ENCODE data around the gene TSPAN9. TPM values are rescaled to one million over a fixed set of nuclear protein-coding genes. Genes with fewer than 3 reads are reported as not detected.

Gene TSPAN9
- total and polyA plus RNA-seq, 2 donors, result 33.3 to 50.4 TPM

- DNase-seq (ENCODE audit: extremely low spot score), result no peak
- Histone ChIP-seq H3K4me1 (ENCODE audit: insufficient read depth) (no peaks in the 10 kb centered on the region), H3K27ac (ENCODE audit: low read depth) (no peak overlapping the region), H3K36me3 (ENCODE audit: insufficient read depth) (no peaks in the 10 kb centered on the region), H3K4me3 (ENCODE audit: low read depth, low read length) (no peak overlapping the region)
- WGBS, result 94% methylated on average over 13 of the region's 13 CpGs
Measured at GRCh38 chr12:3134526-3135135, 57.5 kb downstream of the TSPAN9 start.

GRCh38 chr12:3135522-3136461, 58.6 kb downstream of the TSPAN9 start:
- Histone ChIP-seq H3K4me3 (ENCODE audit: low read depth, low read length) (no peak overlapping the region), H3K36me3 (ENCODE audit: insufficient read depth) (no peaks in the 10 kb centered on the region), H3K4me1 (ENCODE audit: insufficient read depth) (no peaks in the 10 kb centered on the region), H3K27ac (ENCODE audit: low read depth) (no peak overlapping the region)
- no peak for DNase-seq (ENCODE audit: extremely low spot score)
- 77% methylated on average over 19 of the region's 19 CpGs for WGBS

GRCh38 chr12:3136641-3137267, 59.6 kb downstream of the TSPAN9 start:
- no peaks in the 10 kb centered on the region for H3K4me1 ChIP-seq (ENCODE audit: insufficient read depth)
- H3K36me3 ChIP-seq (ENCODE audit: insufficient read depth), result no peaks in the 10 kb centered on the region

GRCh38 chr12:3137268-3137781, 60.1 kb downstream of the TSPAN9 start:
- no peak overlapping the region for H3K4me3 ChIP-seq (ENCODE audit: low read depth, low read length)
- WGBS, result 49% methylated on average over 8 of the region's 8 CpGs
- H3K36me3 ChIP-seq (ENCODE audit: insufficient read depth), result no peaks in the 10 kb centered on the region
- H3K4me1 ChIP-seq (ENCODE audit: insufficient read depth), result no peaks in the 10 kb centered on the region
- DNase-seq (ENCODE audit: extremely low spot score), result no peak
- no peak overlapping the region for H3K27ac ChIP-seq (ENCODE audit: low read depth)

More at GRCh38 chr12:3136641-3137267, 59.6 kb downstream of the TSPAN9 start:
- H3K27ac ChIP-seq (ENCODE audit: low read depth), result no peak overlapping the region
- no peak overlapping the region for H3K4me3 ChIP-seq (ENCODE audit: low read depth, low read length)
- WGBS, result 93% methylated on average over 12 of the region's 12 CpGs
- DNase-seq (ENCODE audit: extremely low spot score), result no peak

- DNase-seq (ENCODE audit: extremely low spot score), result no peak
- Histone ChIP-seq H3K4me1 (ENCODE audit: insufficient read depth) (no peaks in the 10 kb centered on the region), H3K4me3 (ENCODE audit: low read depth, low read length) (no peak overlapping the region), H3K36me3 (ENCODE audit: insufficient read depth) (no peaks in the 10 kb centered on the region), H3K27ac (ENCODE audit: low read depth) (no peak overlapping the region)
- WGBS, result 80% methylated on average over 17 of the region's 17 CpGs
Measured at GRCh38 chr12:3137814-3138445, 60.8 kb downstream of the TSPAN9 start.

- H3K4me1 ChIP-seq (ENCODE audit: insufficient read depth), result no peaks in the 10 kb centered on the region
- no peak for DNase-seq (ENCODE audit: extremely low spot score)
- H3K36me3 ChIP-seq (ENCODE audit: insufficient read depth), result no peaks in the 10 kb centered on the region
- no peak overlapping the region for H3K27ac ChIP-seq (ENCODE audit: low read depth)
- H3K4me3 ChIP-seq (ENCODE audit: low read depth, low read length), result no peak overlapping the region
- 80% methylated on average over 11 of the region's 11 CpGs for WGBS
Measured at GRCh38 chr12:3138941-3139511, 61.8 kb downstream of the TSPAN9 start.

- Histone ChIP-seq H3K27ac (ENCODE audit: low read depth) (no peak overlapping the region), H3K4me1 (ENCODE audit: insufficient read depth) (no peaks in the 10 kb centered on the region), H3K36me3 (ENCODE audit: insufficient read depth) (no peaks in the 10 kb centered on the region), H3K4me3 (ENCODE audit: low read depth, low read length) (no peak overlapping the region)
- WGBS, result 88% methylated on average over 9 of the region's 9 CpGs
- no peak for DNase-seq (ENCODE audit: extremely low spot score)
Measured at GRCh38 chr12:3139760-3140159, 62.6 kb downstream of the TSPAN9 start.

GRCh38 chr12:3140284-3140683, 63.1 kb downstream of the TSPAN9 start:
- 91% methylated on average over 9 of the region's 9 CpGs for WGBS
- no peak for DNase-seq (ENCODE audit: extremely low spot score)
- no peak overlapping the region for H3K4me3 ChIP-seq (ENCODE audit: low read depth, low read length)

GRCh38 chr12:3141339-3142321, 64.5 kb downstream of the TSPAN9 start:
- DNase-seq (ENCODE audit: extremely low spot score), result no peak
- Histone ChIP-seq H3K27ac (ENCODE audit: low read depth) (no peak overlapping the region), H3K4me3 (ENCODE audit: low read depth, low read length) (no peak overlapping the region), H3K36me3 (ENCODE audit: insufficient read depth) (no peaks in the 10 kb centered on the region), H3K4me1 (ENCODE audit: insufficient read depth) (no peaks in the 10 kb centered on the region)
- WGBS, result 91% methylated on average over 25 of the region's 25 CpGs

More at GRCh38 chr12:3140284-3140683, 63.1 kb downstream of the TSPAN9 start:
- Histone ChIP-seq H3K36me3 (ENCODE audit: insufficient read depth) (no peaks in the 10 kb centered on the region), H3K4me1 (ENCODE audit: insufficient read depth) (no peaks in the 10 kb centered on the region), H3K27ac (ENCODE audit: low read depth) (no peak overlapping the region)

- Histone ChIP-seq H3K36me3 (ENCODE audit: insufficient read depth) (no peaks in the 10 kb centered on the region), H3K27ac (ENCODE audit: low read depth) (no peak overlapping the region), H3K4me3 (ENCODE audit: low read depth, low read length) (no peak overlapping the region), H3K4me1 (ENCODE audit: insufficient read depth) (no peaks in the 10 kb centered on the region)
- WGBS, result 85% methylated on average over 14 of the region's 14 CpGs
- no peak for DNase-seq (ENCODE audit: extremely low spot score)
Measured at GRCh38 chr12:3142386-3142785, 65.2 kb downstream of the TSPAN9 start.

GRCh38 chr12:3144495-3144894, 67.3 kb downstream of the TSPAN9 start:
- Histone ChIP-seq H3K4me1 (ENCODE audit: insufficient read depth) (no peaks in the 10 kb centered on the region), H3K4me3 (ENCODE audit: low read depth, low read length) (no peak overlapping the region), H3K27ac (ENCODE audit: low read depth) (no peak overlapping the region), H3K36me3 (ENCODE audit: insufficient read depth) (no peaks in the 10 kb centered on the region)
- DNase-seq (ENCODE audit: extremely low spot score), result no peak
- WGBS, result 95% methylated on average over 7 of the region's 7 CpGs

- Histone ChIP-seq H3K4me1 (ENCODE audit: insufficient read depth) (no peaks in the 10 kb centered on the region), H3K36me3 (ENCODE audit: insufficient read depth) (no peaks in the 10 kb centered on the region), H3K4me3 (ENCODE audit: low read depth, low read length) (no peak overlapping the region), H3K27ac (ENCODE audit: low read depth) (no peak overlapping the region)
- DNase-seq (ENCODE audit: extremely low spot score), result no peak
- WGBS, result 89% methylated on average over 13 of the region's 13 CpGs
Measured at GRCh38 chr12:3145033-3145432, 67.9 kb downstream of the TSPAN9 start.

Measured in urinary bladder (tissue), 4 donors.